Inflammatory macrophage treated with lipopolysaccharide for 4 hours (primary cell): ENCODE data around the gene CBR3.
A peak's percentile ranks its signal among the peaks of the same experiment; 100 is the strongest.

Experiments used
- DNase-seq: peaks from one replicate; pipeline ENCODE4 v3.0.0-alpha.2; 2020

CBR3 gene

DNA sequence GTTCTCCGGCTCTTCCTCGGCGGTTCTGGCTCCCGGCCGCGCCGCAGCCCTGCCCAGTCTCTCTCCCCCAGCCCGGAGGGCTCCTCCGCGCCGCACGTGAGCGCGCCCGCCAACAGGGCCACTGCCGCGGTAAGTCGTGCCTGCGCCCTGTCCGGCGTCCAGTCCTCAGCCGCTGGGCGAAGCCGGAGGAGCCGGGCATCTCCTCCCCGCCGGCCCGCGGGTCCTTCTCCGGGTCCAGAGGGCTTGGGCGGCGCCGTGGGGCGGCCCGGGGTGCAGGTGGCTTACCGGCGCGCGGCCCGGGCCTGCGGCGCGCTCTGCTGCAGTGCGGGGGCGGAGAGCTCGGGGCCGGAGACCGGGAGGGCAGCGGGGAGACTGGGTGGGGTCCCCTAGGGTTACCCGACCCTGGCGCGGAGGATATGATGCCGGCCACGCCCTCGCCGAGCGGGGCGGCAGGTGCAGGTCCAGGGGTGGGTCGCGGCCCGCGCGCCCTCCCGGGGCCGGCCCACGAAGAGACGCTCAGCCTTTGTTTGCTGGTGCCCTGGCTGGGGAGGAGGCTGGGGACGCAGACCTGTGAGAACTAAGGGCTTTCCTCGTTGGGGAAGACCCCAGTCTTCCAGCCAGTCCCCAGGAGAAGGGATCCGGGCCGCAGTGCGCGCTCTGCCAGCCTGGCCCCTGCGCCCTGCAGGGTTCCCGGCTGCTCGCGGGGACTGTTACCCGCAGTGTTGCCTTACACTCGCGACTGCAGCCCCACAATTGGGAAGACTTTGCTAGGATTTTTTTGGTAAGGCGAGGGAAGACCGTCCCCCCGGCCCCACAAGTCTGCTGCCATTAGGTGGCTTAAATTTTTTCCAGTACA, 22.2 kb downstream of the CBR3 start, which contains the start of gene DOP1B:
Gene DOP1B (plus strand): TSS at position 10 of the 856 bp plus-strand sequence. CDS start 7,910 bp downstream, outside the sequence.
- no peak for DNase-seq

DNA sequence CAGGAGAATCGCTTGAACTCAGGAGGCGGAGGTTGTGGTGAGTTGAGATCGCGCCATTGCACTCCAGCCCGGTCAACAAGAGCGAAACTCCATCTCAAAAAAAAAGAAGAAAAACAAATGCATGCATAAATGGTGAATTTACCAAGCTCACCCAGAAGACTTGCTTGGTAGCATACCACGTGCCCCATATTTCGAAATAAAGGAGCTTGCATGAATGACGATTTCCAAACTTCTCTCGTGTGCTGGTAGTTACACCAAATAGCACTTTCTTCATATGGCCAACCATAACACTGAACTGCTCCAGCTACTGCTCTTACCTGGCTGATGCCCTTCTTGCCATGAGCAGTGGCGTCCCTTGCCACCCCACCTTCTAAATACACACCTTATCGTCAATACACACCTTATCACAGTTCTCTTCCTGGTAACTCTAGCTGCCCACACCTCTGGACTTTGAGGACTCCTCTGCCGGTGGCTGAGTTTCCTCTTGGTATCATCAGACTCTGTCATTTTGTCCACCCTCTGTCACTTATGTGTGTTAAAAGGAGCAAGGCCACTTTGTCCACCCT, 24.6 kb downstream of the CBR3 start:
- peak; percentile 95 for DNase-seq

DNA sequence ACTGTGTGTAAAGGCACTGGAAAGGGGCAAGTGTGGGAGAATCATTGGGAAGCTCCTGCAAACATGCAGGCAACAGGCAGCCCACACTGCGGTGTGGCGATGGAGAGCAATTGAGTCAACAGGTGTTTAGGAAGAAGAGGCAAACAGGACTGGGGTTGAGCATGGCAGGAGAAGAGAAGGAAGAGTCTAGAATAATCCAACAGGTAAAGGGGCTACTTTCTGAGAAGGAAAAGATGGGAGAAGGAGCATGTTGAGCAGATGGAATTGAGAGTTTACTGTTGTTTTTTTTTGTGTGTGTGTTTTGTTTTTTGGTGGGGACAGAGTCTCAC, 25.9 kb downstream of the CBR3 start:
- DNase-seq, result no peak

DNA sequence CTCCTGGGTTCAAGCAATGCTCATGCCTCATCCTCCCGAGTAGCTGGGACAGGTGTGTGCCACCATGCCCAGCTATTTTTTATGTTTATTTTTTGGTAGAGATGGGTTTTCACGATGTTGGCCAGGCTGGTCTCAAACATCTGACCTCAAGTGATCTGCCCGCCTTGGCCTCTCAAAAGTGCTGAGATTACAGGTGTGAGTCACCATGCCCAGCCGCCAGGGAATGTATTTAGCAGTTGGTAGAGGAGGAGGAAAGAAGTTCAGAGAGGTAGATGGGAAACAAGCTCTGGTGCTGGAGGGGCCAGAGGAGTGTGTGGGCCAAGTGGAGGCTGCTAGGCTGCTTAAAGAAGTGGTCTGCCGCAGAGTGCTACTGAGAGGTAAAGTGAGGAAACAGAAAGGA, 27.8 kb downstream of the CBR3 start:
- DNase-seq, result no peak

DNA sequence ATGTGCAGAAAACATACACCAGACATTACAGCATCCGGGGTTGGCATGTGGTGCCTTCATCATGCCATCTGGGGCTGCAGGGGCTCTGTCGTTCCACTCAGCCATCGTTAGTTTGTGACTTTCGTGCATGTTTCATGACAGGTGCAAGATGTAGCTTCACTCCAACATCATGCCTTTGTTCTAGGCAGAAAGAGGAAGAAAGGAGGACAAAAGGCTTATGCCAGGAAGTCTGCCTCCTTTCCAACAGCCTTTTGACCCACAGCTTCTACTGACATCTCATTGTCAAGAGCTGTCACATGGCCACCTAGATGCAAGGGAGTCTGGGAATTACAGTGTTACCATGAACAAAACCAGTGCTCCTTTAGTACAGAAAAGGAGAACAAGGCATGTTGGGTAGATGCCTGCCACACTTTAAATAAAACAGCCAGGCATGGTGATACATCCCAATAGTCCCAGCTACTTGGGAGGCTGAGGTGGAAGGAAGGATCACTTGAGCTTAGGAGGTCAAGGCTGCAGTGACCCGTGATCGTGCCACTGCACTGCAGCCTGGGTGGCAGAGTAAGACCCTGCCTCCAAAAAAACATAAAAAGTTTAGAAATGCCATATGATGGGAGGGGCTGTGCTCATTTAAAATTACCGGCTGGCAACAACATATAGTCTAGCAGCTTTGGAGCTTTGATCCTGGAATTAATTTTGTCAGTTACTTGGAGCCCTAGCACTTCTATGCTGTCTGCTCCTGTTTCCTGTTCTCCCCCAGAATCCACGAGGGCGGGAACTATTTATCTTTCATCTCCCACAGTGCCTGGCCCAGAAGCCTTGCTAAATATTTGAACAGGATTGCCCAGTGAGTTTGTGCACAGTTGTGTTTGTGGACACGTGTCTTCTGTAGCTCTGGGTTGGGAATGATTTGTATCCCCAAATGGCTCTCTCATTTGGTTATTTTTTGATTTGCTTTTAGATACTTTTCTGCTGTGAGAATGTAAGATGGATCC, 29.2 kb downstream of the CBR3 start:
- no peak for DNase-seq

DNA sequence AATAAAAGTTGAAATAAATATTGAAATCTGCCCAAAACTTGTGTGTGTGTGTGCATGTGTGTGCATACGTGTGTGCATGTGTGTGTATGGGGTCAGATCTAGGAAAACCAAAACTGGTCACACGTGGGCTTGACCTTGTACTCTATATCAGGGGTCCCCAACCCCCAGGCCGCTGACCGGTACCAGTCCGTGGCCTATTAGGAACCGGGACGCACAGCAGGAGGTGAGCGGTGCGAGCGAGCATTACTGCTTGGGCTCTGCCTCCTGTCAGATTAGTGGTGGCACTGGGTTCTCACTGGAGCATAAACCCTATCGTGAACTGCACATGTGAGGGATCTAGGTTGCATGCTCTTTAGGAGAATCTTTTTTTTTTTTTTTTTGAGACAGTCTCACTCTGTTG, 30.5 kb downstream of the CBR3 start:
- DNase-seq, result no peak

DNA sequence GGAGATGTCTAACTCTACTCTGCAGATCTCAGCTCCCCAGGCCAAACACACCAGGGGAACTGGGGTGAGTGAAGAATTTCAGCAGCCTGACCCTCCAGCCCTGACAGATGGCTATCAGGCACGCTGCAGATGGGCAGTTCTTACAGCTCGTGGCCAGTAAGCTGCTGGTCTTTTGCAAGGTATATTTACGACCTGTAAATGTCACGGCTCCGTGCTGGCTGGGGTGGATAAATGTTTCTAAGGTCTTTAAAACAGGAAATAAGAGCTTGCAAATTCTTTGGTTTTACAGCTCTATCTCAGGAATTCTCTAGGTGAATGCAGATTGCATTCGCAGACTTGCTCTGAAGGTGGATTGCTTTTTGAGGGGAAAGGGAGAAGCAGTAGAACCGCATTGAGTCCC, 31.8 kb downstream of the CBR3 start:
- DNase-seq, result no peak

DNA sequence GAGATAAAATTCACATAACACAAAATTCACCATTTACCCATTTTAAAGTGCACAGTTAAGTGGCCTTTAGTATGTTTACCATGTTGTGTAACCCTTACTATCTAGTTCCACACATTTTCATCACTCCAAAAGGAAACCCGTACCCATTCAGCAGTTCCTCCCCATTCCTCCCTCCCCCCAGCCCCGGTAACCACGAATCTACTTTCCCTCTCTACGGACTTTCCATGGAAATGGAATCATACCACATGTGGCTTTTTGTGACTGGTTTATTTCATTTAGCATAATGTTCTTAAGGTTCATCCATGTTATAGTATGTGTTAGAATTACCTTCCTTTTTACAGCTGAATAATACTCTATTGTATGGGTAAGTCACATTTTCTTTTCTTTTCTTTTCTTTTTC, 32.7 kb downstream of the CBR3 start:
- DNase-seq, result peak; percentile 46

DNA sequence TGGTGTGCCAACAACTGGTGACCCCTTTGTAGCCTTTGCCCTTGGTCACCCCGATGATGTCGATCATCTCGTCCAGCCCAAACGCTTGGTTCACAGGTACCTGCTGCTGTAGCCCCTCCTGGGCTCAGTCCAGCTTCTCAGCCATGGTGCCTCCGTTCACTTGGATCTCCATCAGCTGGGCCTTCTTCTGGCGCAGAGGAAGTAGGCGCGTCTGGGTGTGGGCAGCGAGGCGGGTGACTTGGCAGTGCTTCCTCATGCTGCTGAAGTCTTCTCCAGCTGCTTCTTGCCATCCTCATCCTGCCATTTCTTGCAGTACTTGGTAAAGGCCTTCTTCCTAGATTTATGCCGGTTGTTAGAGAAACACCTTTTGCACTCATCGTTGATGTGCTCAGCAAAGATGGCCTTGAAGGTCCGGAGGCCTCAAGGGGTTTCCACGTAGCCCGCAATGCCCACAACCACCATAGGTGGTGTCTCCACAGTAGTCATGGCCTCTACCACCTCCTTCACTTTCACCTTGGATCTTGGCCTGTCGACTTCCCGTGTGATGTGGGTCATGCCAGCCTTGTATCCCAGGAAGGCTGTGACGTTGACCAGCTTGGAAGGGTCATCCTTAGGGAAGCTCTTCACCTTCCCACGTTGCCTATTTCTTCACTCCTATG, 34.7 kb downstream of the CBR3 start:
- peak; percentile 60 for DNase-seq

DNA sequence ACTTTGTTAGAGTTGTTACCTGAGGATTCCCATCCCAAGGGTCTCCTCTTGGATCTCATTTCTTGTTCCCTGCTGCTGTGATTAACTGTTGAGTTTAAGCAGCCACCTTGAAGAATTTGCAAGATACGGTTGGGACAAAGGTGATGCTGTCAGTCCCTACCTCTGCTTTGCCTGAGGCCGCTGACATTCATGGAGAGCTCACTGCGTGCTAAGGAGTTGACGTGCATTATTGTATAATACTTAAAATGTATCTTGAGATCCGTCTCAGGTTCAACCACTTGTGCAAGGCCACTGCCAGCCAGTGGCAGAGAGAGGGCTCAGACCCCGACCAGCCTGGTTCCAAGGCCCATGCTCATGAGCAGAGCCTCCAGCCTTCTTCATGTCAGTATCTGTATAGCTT, 35.9 kb downstream of the CBR3 start:
- no peak for DNase-seq

DNA sequence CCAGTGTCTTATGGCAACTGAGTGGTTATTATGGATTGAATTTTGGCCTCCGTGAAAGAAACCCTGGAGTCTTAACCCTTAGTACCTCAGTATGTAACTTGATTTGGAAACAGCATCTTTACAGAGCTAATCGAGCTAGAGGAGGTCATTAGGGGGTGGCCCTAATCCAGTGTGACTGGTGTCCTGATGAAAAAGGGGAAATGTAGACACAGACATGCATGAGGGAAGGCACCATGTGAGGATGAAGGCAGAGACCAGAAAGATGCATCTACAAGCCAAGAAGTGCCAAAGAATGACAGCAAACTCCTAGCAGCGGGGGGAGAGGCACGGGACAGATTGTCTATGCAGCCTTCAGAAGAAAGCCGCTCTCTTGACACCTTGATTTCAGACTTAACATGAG, 36.5 kb downstream of the CBR3 start:
- peak; percentile 85 for DNase-seq

DNA sequence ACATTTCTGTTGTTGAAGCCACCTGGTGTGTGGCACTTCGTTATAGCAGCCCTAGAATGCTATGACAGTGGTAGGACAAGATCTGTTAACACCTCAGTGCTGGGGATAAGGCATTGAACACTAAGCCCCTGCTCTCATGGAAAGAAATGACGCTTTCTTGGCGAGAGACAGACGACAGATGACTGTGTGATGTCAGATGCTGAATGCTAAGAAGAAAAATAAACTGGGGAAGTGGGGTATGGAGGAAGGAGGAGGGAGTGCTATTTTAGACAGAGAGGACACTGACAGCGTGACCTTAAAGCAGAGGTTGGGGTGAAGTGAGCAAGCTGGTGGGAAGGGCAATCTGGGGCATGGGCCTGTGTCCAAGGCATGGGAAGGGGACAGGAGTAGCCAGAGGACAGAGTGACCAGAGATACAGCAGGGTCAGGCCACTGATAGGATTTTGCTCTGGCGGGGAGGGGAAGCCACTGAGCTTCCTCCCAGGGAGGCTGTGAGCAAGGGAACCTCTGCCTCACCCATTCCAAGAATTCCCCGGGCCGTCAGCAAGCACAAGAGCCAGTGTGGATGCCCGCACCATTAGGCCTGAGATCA, 37.0 kb downstream of the CBR3 start:
- DNase-seq, result peak; percentile 68

DNA sequence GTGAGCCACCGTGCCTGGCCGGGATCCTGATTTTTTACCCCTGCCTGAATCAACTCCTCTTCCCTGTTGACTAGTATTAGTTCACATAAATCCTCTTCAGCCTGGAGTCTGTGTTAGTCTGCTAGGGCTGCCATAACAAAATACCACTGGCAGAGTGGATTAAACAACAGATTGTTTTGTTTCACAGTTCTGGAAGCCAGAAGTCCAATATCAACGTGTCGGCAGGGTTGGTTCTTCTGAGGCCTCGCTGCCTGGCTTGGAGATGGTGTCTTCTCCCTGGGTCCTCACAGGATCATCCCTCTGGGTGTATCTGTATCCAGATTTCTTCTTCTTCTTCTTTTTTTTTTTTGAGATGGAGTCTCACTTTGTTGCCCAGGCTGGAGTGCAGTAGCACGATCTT, 39.9 kb downstream of the CBR3 start:
- no peak for DNase-seq

DNA sequence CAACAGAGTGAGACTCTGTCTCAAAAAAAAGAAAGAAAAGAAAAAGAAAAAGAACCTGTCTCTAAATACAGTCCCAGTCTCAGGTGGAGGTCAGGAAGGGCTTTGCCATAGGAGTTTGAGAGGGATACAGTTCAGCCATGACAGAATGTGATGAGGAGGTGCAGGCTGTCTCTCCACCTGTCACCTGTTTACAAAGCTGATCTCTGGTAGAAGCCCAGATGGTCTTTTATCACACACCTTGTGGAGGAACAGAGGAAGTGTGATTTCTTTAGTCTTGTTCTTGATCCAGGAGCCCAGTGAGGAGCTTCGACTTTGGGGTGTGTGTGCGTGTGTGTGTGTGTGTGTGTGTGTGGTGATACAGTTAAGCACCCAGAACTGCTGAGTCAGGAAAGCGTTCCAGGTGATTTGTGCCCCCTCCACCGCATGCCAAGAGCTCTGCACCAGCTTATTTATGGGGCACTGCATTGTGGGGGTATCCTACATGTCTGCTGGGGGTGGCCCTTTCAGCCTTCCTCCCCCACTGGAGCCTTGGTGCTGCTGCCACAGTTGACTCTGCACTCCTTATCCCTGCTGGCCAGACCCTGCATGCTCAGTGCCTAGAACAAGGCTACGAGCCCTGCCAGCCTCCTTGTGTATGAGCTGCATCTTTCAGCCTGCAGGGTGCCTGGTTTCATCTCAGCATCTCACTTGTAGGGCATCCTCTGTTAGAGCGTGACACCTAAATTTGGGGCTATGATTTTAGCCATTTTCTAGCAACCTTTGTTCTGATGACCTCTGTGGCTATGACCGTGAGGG, 41.1 kb downstream of the CBR3 start:
- DNase-seq, result no peak

DNA sequence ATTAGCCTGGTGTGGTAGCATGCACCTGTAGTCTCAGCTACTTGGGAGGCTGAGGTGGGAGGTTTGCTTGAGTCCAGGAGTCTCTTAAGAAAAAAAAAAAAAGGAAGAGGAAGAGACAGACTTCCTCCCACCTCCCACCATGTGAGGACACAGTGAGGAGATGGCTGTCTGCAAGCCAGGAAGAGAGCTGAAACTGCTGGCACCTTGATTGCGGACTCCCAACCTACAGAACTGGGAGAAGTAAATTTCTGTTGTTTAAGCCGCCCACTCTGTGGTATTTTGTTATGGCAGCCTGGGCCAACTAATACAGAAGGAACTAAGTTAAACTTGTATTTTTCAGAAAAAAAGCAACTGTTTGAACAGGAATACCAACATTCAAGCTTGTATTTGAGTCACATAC, 43.5 kb downstream of the CBR3 start:
- DNase-seq, result peak; percentile 62

DNA sequence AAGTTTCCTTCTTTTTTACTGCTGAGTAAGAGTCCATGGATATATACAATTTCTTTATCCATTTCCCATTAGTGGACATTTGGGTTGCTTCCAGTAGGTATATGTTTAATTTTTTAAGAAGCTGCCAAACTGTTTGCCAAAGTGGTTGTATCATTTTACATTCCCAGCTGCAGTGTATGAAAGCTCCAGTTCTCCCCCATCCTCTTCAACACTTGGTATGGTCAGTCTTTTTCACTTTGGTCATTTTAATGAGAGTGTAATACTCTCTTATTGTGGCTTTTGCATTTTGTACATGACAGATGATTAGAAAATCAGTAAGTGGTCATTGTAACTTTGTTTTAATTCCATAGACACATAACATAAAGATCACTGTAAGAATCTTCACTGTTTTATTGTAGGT, 44.3 kb downstream of the CBR3 start:
- DNase-seq, result no peak

DNA sequence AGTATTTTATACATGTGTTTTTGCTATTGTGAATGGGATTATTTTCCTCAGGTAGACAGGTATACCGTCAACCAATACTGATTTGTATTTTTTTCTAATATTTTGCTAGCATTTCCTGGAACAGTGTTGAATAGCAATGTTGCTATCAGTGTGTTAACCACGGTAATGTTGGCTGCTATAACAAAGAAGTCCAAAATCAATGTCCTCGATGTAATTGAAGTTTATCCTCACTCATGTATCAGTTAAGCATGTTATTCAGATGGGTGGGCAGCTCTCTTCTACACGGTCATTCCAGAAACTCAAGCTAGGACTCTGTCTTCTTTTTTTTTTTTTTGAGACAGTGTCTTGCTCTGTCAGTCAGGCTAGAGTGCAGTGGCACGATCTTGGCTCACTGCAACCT, 46.1 kb downstream of the CBR3 start:
- no peak for DNase-seq

DNA sequence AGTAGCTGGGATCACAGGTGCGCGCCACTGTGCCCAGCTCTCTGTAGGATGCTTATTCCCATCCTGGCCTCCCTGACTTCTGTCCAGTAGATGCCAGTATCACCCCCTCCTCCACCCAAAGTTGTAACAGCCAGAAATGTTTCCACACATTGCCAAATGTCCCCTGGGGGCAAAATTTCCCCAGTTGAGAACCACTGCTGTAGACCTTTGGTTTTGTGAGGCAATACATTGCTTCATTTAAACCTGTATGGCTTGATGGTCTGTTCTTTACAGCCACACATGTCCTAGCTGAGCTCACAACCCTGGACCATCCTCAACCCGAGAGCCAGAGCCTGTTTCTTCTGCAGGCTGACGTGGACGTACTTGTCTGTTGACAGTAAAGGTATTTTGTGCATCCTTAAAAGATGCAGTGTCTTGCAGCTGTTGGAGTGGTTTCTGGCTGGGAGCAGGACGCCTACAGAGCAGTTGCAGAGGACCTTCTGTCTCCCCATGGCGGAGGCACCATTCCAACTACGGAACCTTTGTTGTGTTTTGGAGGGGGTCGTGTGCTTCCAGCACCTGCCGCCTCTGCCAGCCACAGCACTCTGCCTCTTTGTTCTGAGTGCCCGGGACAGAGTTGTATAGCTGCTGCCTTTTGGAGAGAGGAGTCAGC, 48.4 kb downstream of the CBR3 start:
- DNase-seq, result no peak

DNA sequence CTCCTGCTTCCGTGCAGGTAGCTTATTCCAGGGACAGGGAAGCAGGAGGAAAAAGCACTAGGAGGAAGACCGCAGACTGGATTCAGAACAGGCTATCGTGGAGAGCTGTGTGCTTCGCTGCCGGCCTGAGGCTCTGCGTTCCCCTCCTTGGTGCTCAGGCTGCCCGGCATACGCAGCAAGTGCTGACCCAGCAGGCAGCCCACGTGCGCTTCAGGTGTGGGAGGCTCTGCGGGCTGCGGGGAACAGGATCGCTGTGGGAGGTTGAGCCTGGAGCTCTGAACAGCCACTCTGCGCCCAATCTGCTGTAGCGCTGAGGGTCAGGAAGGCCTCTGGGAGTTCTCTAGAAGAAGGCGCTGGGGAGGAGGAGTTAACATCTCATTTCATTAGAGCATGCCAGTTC, 49.7 kb downstream of the CBR3 start:
- DNase-seq, result no peak

DNA sequence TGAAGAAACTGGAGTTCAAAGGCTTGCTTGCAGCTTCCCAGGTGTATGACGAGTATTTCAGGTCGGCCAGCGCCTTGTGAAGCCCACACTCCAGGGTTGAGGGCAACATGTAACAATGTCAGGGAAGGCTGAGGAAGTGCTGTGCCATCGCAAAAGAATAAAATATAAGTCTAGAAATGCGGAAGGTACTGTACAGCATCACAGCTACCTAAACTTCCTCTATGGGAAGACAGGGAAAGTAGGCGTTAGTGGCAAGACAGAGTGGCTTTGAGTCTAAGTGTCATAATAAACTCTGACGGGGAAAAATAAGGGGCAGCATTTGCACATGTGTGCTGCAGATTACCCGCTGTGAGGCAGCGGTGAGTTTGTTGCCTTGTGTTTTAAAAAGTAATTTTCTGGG, 50.6 kb downstream of the CBR3 start:
- DNase-seq, result peak; percentile 51

DNA sequence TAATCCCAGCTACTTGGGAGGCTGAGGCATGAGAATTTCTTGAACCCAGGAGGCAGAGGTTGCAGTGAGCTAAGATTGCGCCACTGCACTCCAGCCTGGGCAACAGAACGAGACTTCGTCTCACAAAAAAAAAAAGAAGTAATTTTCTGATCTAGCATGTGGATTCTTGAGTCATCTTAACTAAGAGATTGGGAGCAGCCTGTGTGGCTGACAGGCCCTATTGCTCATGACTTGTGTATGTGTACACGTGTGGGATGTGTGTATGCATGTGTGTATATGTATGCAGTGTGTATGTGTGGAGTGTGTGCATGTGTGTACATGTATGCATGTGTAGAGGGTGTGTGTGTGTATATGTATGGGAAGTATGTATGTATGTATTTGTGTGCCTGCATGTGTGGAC, 51.2 kb downstream of the CBR3 start:
- DNase-seq, result peak; percentile 69
